Stimulated activated naive CD8-positive, alpha-beta T cell treated with anti-CD3 and anti-CD28 coated beads, Interleukin-15, Interleukin-2, amounts not matched to agents 100 ng/mL and 50 ng/mL, for 24 hours (primary cell): Measurements from ENCODE around the gene PASK.

Source experiments
- H3K27ac Mint-ChIP-seq: one replicate; pipeline ENCODE4 v1.8.0; 2021; ENCODE audit warnings: mild to moderate bottlenecking, mixed read lengths
- H3K27me3 Mint-ChIP-seq: one replicate; pipeline ENCODE4 v1.8.0; 2021; ENCODE audit warnings: mixed read lengths
- H3K36me3 Mint-ChIP-seq: one replicate; pipeline ENCODE4 v1.8.0; 2021; ENCODE audit warnings: low read depth, mixed read lengths
- H3K4me1 Mint-ChIP-seq: one replicate; pipeline ENCODE4 v1.8.0; 2021; ENCODE audit warnings: low read depth, mixed read lengths
- H3K4me3 Mint-ChIP-seq: one replicate; pipeline ENCODE4 v1.8.0; 2021; ENCODE audit warnings: mild to moderate bottlenecking, mixed read lengths
- H3K9me3 Mint-ChIP-seq: one replicate; pipeline ENCODE4 v1.8.0; 2021; ENCODE audit warnings: mixed read lengths

PASK gene

DNA sequence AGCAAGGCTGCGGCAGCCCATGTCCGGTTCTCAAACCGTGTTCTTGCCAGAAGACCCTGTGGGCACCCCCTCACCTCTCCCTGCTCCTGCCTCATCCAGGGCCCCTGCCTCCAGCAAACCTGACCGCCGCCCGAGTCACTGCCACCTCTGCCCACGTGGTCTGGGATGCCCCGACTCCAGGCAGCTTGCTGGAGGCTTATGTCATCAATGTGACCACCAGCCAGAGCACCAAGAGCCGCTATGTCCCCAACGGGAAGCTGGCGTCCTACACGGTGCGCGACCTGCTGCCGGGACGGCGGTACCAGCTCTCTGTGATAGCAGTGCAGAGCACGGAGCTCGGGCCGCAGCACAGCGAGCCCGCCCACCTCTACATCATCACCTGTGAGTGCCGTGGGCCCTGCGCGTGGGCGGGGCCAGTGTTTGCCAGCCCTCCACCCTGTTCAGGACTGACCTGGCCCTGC lies 79.4 kb downstream of the PASK start:
- H3K36me3 Mint-ChIP-seq: no peaks in the 10 kb centered on the region
- H3K27ac Mint-ChIP-seq: no peak overlapping the region
- no peaks in the 10 kb centered on the region for H3K27me3 Mint-ChIP-seq
- H3K4me3 Mint-ChIP-seq: no peak overlapping the region
- H3K9me3 Mint-ChIP-seq: no peaks in the 10 kb centered on the region
- H3K4me1 Mint-ChIP-seq: no peaks in the 10 kb centered on the region

DNA sequence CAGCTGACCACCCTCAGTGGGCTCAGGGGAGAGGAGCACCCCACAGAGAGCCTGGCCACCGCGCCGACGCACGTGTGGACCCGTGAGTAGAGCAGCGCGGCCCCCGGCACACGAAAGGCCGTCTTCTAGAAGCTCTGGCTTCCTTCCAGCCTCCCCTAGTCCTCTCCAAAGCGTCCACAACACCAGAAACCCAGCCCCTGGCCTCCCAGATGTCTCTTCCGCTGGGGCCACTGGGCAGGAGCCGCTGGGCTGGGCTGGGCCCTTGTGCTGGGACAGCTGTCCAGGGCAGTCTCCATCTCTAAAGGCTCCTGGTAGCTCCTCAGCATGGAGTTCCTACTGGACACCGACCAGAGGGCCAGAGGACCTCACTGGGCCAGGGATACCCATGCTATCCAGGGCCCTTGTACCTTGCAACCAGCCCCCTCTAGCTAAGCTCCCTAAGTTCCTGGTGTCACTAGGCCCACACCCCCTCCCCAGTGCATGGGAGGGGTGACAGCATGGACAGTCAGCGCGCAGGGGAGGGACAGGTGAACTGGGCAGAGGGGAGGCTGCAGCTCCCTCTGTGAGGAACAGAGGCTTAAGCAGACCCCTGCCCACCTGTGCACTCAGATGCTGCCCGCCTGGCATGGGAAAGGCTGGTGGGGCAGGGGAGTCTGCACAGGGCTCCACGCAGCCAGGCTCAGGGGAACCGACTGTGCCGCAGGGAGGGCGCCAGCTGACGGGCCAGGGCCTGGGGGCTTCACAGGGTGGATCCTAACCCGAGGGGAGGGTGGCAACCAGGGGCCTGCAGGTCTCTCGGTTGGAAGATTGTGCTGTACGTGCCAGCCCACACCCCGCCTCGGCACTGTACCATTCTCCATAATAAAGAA lies 80.1 kb downstream of the PASK start:
- no peaks in the 10 kb centered on the region for H3K36me3 Mint-ChIP-seq
- H3K27ac Mint-ChIP-seq: no peak overlapping the region
- H3K27me3 Mint-ChIP-seq: no peaks in the 10 kb centered on the region

DNA sequence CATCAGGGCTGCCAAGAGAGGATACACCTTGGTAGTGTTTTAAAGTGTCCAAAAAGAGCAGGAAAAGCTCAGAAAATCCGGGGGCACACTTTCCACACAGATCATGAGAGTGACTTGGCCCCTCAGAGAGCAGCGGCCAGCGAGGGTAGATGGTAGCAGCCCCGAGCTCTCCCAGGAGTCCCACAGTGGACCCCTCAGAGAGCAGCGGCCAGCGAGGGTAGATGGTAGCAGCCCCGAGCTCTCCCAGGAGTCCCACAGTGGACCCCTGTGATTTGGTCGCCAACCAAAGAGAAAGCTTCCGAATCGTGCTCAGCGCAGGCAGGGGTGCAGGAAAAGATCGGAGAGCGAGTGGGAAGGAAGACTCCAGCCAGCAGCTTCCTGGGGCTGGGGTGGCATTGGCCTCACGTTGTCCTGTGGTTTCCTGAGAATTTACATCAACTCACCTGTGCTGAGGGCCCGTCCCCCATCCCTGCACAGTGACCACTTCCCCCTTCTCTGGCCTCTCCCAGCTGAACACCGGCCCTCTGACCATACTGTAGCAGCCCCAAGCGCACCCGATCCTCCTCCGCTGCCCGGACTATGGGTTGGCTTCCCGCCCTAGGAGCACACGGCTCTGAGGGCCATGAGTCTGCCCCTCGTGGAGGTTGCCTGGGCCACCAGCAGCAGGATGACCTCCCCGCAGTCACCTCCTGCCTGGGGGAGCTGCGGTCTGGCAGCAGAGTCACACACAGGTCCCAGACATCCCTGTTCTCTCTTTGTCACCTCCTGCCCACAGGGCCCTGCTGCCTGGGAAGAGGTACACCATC lies 80.9 kb downstream of the PASK start:
- H3K9me3 Mint-ChIP-seq: no peaks in the 10 kb centered on the region
- H3K27ac Mint-ChIP-seq: no peak overlapping the region
- no peak overlapping the region for H3K4me3 Mint-ChIP-seq
- no peaks in the 10 kb centered on the region for H3K27me3 Mint-ChIP-seq
- H3K4me1 Mint-ChIP-seq: no peaks in the 10 kb centered on the region
- H3K36me3 Mint-ChIP-seq: no peaks in the 10 kb centered on the region

More for the DNA sequence above, 80.1 kb downstream of the PASK start:
- Mint-ChIP-seq H3K9me3 (no peaks in the 10 kb centered on the region), H3K4me3 (no peak overlapping the region), H3K4me1 (no peaks in the 10 kb centered on the region)

DNA sequence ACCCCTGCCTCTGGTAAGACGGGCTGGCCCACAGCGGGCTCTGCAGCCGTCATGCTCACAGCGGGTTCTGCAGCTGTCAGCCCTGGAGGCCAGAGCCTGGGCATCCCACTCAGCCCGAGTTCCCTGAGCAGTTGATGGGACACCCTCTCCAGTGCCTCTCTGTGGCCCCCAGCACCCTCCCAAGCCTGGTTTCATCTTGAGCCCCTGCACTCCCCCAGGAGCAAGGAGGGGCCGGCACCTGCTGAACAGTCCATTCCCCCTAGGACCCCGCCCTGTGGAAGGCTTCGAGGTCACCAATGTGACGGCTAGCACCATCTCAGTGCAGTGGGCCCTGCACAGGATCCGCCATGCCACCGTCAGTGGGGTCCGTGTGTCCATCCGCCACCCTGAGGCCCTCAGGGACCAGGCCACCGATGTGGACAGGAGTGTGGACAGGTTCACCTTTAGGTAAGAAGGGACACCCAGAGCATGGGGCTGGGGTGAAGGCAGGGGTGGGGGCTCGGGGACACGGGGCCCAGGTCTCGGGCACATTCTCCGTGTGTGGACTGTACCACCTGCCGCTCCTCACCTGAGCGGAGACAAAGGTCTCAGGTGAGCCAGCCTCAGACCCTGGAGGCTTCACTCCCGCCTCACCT lies 81.7 kb downstream of the PASK start:
- H3K27me3 Mint-ChIP-seq: no peaks in the 10 kb centered on the region
- no peaks in the 10 kb centered on the region for H3K4me1 Mint-ChIP-seq
- H3K4me3 Mint-ChIP-seq: no peak overlapping the region
- no peak overlapping the region for H3K27ac Mint-ChIP-seq
- no peaks in the 10 kb centered on the region for H3K9me3 Mint-ChIP-seq
- H3K36me3 Mint-ChIP-seq: no peaks in the 10 kb centered on the region

DNA sequence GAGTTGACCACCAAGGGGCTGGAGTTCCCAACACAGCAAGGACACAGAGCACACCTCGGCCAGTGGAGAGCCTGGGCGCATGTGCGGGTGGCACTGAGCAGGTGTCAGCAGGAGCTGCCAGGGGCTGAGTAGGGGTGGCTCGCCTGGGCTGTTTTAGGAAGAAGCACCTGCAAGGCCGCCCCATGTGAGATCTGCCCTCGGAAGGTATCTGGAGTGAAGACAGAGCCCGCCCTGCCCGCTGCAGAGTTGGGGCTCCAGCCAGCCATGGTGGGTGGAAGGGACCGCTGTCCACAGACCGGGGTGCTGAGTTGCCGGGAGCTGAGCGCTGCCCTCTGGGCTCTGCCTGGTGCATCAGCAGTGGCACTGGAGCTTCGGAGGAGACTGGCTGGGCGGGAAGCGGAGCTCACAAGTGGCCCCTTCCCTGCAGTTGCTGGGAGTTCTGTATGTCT lies 82.4 kb downstream of the PASK start:
- no peaks in the 10 kb centered on the region for H3K4me1 Mint-ChIP-seq

DNA sequence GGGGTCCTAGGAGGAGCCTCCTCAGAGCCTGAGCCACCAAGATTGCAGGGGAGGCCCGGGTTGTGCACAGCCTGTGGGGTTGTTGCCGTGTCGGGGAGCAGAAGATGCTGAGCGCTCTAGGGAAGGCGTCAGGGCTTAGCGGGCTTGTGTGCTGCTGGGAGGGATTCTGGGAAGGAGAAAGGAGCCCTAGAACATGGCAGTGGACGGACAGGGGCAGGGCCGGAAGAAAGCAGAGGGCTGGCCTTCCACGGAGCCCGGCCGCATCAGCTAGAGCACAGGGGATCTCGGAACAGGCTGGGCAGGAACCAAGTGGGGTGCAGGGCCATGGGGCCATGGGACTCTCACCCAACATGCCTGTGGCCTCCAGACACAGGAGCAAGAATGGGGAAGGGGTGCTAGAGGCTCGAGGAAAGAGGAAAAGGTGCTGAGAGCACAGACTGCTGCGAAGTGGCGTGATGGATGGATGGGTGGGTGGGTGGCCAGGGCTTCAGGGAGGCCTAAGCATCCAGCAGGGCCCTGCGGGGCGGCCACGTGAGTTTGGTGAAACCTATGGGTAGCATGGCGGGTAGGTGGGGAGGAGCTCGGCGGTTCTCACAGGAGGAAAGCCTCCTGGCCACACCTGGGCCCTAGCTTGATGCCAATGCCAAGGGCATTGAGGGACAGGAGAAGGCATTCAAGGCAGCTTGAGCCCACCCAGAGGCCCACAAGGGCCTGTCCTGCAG lies 82.9 kb downstream of the PASK start:
- Mint-ChIP-seq H3K27me3 (no peaks in the 10 kb centered on the region), H3K4me1 (no peaks in the 10 kb centered on the region), H3K4me3 (no peak overlapping the region), H3K36me3 (no peaks in the 10 kb centered on the region), H3K27ac (no peak overlapping the region), H3K9me3 (no peaks in the 10 kb centered on the region)

More for the DNA sequence above, 82.4 kb downstream of the PASK start:
- Mint-ChIP-seq H3K36me3 (no peaks in the 10 kb centered on the region), H3K9me3 (no peaks in the 10 kb centered on the region), H3K27ac (no peak overlapping the region), H3K27me3 (no peaks in the 10 kb centered on the region), H3K4me3 (no peak overlapping the region)

DNA sequence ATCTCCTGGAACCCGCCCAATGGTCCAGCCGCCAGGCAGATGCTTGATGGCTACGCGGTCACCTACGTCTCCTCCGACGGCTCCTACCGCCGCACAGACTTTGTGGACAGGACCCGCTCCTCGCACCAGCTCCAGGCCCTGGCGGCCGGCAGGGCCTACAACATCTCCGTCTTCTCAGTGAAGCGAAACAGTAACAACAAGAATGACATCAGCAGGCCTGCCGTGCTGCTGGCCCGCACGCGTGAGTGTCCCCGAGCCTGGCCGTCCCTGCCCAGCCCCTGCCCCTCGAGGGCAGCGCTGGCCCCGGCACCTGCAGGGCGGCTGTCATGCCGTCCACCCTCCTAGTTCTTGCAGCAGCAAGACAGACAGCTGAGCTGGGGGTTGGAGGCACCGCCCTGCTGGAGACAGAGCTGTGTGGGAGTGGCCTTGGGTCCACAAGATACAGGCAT lies 83.9 kb downstream of the PASK start:
- Mint-ChIP-seq H3K9me3 (no peaks in the 10 kb centered on the region), H3K27me3 (no peaks in the 10 kb centered on the region), H3K27ac (no peak overlapping the region), H3K36me3 (no peaks in the 10 kb centered on the region), H3K4me1 (no peaks in the 10 kb centered on the region), H3K4me3 (no peak overlapping the region)

DNA sequence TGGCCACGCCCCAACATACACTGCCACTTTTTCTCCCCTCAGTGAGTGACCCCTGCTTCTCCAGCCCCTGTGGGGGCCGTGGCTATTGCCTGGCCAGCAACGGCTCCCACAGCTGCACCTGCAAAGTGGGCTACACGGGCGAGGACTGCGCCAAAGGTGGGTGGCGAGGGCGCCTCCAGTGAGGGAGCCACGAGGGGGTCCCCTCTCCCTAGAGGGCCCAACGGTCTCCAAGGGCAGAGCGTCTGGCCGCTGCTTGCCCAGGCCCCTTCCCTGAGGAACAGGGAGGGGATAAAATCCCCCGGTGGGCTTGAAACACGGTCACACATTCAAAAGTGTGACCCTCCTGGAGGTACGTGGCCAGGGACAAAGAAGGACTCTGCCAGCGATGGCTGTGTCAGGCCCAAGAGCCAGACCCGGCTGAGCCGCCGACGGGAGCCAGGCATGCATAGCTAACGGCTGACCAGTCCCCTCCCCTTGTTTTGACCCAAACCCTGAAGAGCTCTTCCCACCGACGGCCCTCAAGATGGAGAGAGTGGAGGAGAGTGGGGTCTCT lies 84.4 kb downstream of the PASK start:
- no peak overlapping the region for H3K27ac Mint-ChIP-seq
- no peaks in the 10 kb centered on the region for H3K4me1 Mint-ChIP-seq
- H3K36me3 Mint-ChIP-seq: no peaks in the 10 kb centered on the region
- H3K27me3 Mint-ChIP-seq: no peaks in the 10 kb centered on the region
- no peak overlapping the region for H3K4me3 Mint-ChIP-seq
- H3K9me3 Mint-ChIP-seq: no peaks in the 10 kb centered on the region

DNA sequence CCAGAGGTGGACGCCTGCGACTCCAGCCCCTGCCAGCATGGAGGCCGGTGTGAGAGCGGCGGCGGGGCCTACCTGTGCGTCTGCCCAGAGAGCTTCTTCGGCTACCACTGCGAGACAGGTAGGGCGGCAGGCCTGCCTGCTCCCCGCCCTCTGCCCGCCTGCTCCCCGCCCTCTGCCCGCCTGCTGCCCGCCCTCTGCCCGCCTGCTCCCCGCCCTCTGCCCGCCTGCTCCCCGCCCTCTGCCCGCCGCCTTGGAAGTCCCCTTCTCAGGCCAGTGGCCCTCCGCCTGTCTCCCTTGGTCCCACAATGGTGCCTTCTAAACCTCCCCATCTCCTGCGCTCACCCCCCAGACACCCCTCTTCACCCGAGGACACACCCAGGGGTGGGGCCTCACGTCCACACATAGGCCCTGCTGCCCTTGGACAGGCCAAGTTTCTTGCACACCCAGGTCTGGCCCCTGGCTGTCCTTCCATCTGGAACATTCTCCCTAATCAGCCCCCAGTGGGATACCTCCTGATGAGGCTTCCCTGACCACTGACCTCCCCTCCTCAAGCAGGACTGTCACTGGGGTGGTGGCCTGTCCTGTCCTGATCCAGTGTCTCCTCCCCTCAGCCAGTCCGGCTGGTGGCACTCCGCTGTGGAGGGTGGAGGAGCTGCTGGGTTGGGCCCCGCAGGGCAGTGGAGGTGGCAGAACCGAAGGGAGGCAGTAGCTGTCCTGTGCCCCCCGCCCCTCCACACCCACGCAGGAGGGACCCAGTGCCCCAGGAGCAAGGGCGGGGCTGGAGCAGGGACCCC lies 85.1 kb downstream of the PASK start:
- Mint-ChIP-seq H3K4me3 (no peak overlapping the region), H3K27ac (no peak overlapping the region), H3K36me3 (no peaks in the 10 kb centered on the region), H3K4me1 (no peaks in the 10 kb centered on the region), H3K9me3 (no peaks in the 10 kb centered on the region), H3K27me3 (no peaks in the 10 kb centered on the region)

DNA sequence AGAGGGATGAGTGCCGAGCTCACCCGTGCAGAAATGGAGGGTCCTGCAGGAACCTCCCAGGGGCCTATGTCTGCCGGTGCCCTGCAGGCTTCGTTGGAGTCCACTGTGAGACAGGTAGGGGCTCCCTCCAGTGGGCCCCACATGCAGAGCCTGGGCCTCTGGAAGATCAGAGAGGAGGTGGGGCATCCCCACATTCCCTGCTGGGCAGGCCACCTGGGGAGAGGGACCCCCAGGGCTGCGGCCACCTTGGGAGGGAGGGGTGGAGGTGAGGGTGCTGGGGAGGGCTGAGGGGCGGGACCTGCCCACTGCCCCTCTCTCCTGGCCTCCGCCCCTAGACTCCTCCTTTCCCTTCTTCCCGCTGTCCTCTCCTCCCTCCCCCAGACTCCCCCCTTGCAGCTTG lies 85.7 kb downstream of the PASK start:
- Mint-ChIP-seq H3K9me3 (no peaks in the 10 kb centered on the region), H3K36me3 (no peaks in the 10 kb centered on the region), H3K4me1 (no peaks in the 10 kb centered on the region), H3K27me3 (no peaks in the 10 kb centered on the region), H3K4me3 (no peak overlapping the region), H3K27ac (no peak overlapping the region)

DNA sequence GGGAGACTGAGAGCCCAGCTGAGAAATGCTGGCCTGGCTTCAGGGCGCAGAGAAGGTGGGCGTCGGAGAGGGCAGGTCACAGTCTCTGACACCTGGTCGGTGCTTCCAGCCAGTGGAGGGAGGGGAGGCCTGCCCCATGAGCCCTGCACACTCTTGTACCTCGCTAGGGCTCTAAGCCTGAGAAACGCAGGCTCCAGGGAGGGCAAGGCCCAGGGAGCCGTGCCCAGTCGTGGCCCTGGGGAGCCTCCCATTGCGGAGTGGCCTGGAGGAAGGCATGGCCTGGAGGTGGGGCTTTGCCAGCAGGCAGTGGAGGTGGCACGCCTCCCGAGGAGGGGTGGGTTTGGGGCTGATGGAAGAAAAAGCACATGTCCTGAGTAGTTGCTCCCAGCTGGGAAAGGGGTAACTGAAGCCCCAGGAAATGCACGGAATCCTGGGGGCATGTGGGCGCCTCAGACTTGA lies 86.2 kb downstream of the PASK start:
- H3K9me3 Mint-ChIP-seq: no peaks in the 10 kb centered on the region
- H3K36me3 Mint-ChIP-seq: no peaks in the 10 kb centered on the region
- no peaks in the 10 kb centered on the region for H3K27me3 Mint-ChIP-seq
- H3K4me3 Mint-ChIP-seq: no peak overlapping the region
- no peaks in the 10 kb centered on the region for H3K4me1 Mint-ChIP-seq
- H3K27ac Mint-ChIP-seq: no peak overlapping the region

DNA sequence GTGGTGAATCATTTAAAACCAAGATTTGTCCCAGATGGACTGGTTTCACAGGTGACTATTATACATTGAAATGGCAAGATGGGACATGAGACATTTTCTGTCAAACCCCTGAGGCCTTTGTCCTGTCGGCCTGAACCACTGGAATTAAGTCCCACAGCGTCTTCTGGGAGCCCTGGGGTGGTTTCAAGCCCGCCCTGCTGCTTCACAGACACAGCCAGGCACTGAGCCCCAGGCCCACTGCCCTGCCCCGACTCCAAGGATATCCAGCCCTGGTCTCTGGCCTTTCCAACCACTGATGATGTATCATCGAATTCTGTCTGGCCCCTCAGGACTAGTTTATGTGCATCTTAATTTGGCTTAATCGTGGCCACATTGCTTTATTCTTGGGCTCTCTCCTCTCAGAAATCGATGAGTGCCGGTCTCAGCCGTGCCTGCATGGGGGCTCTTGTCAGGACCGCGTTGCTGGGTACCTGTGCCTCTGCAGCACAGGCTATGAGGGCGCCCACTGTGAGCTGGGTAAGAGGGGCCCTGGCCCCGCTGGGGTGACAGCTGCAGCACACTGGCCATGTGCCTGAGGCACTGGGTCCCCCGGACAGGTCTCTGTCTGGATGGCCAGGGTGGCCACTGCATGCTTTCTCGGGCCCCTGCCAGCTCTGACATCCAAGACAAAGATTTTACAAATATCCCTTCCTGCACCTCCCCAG lies 86.7 kb downstream of the PASK start:
- H3K36me3 Mint-ChIP-seq: no peaks in the 10 kb centered on the region
- no peak overlapping the region for H3K4me3 Mint-ChIP-seq
- no peaks in the 10 kb centered on the region for H3K9me3 Mint-ChIP-seq

DNA sequence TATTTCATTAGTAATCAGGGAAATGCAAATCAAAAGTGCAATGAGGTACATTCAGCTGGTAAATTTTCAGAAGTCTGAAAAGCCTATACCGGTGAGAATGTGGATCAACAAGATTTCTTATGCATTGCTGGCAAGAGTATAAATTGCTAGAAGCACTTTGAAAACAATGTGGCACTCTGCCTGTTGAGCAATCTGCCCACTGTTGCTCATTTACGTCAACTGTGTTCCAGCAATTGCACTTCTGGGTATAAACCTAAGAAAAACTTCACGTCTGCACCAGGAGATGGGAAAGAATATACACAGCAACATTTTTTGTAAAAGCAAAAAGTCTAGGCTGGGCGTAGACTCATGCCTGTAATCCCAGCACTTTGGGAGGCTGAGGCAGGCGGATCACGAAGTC lies 88.0 kb downstream of the PASK start:
- Mint-ChIP-seq H3K36me3 (no peaks in the 10 kb centered on the region), H3K27me3 (no peaks in the 10 kb centered on the region), H3K4me1 (no peaks in the 10 kb centered on the region), H3K27ac (no peak overlapping the region), H3K9me3 (no peaks in the 10 kb centered on the region), H3K4me3 (no peak overlapping the region)

More for the DNA sequence above, 86.7 kb downstream of the PASK start:
- Mint-ChIP-seq H3K27ac (no peak overlapping the region), H3K27me3 (no peaks in the 10 kb centered on the region), H3K4me1 (no peaks in the 10 kb centered on the region)
